Naive thymus-derived CD4-positive, alpha-beta T cell (primary cell): ENCODE results near the gene USP50. TPM values are rescaled to one million over a fixed set of nuclear protein-coding genes. Genes with fewer than 3 reads are reported as not detected.
A peak's percentile ranks its signal among the peaks of the same experiment; 100 is the strongest.

ENCODE experiments used
- ATAC-seq: fragments of 150-1000 bp; cut with Tn5 transposase; 2 replicates; pipeline ENCODE4 v1.10.0; 2021; ENCODE audit warnings: mild to moderate bottlenecking, moderate library complexity
- CTCF ChIA-PET: fragments of 350-600 bp; sonication (Branson Sonifier 250); formaldehyde crosslinking; loops from one replicate; lab custom pipeline; 2021; ENCODE audit warnings: antibody characterized with exemption; lab: Charles Lee
- POLR2A ChIA-PET: fragments of 350-600 bp; sonication (Branson Sonifier 250); formaldehyde crosslinking; loops from one replicate; lab custom pipeline; 2021; ENCODE audit warnings: antibody characterized with exemption, inconsistent platforms; lab: Charles Lee
- DNase-seq, 9 donors: peaks; one replicate each; pipeline versions ENCODE4 v3.0.0 to v3.0.0-alpha.2; 2020 to 2022; ENCODE audit warnings: mixed read lengths in 1 of 9
- H3K27ac ChIP-seq: one replicate; pipeline ENCODE4 v1.7.0; 2013; ENCODE audit warnings: mild to moderate bottlenecking, low read depth, low read length, moderate library complexity
- H3K27me3 ChIP-seq, 2 donors: one replicate each; pipeline ENCODE4 v1.7.0; 2013; ENCODE audit warnings: low read length in 2 of 2, mild to moderate bottlenecking in 2 of 2, moderate library complexity in 2 of 2; ENCODE audit not compliant: control insufficient read depth in 2 of 2, insufficient read depth in 2 of 2
- H3K36me3 ChIP-seq, 3 experiments: 1 replicate in 2 of 3; 2 replicates in 1 of 3; pipeline ENCODE4 v1.7.0; 2013; ENCODE audit warnings: low read length in 3 of 3, mild to moderate bottlenecking in 3 of 3, moderate library complexity in 1 of 3; ENCODE audit not compliant: insufficient read depth in 3 of 3, control insufficient read depth in 2 of 3
- H3K4me1 ChIP-seq, 2 donors: one replicate each; pipeline ENCODE4 v1.7.0; 2013; ENCODE audit warnings: low read length in 2 of 2, mild to moderate bottlenecking in 2 of 2, moderate library complexity in 1 of 2; ENCODE audit not compliant: control insufficient read depth in 2 of 2, insufficient read depth in 2 of 2
- H3K4me3 ChIP-seq: 2 replicates; pipeline ENCODE4 v1.7.0; 2013; ENCODE audit warnings: mild to moderate bottlenecking, low read length
- H3K9me3 ChIP-seq, 3 experiments: 1 replicate in 2 of 3; 2 replicates in 1 of 3; pipeline ENCODE4 v1.7.0; 2013; ENCODE audit warnings: low read length in 3 of 3; ENCODE audit not compliant: control insufficient read depth in 2 of 3
- H3K27ac Mint-ChIP-seq, 9 donors: one replicate each; pipeline ENCODE4 v1.8.0; 2020 to 2022; ENCODE audit warnings: mixed read lengths in 9 of 9, mild to moderate bottlenecking in 8 of 9, moderate library complexity in 5 of 9, inconsistent platforms in 2 of 9
- H3K27me3 Mint-ChIP-seq, 5 donors: one replicate each; pipeline ENCODE4 v1.8.0; 2021 to 2022; ENCODE audit warnings: mixed read lengths in 5 of 5, mild to moderate bottlenecking in 1 of 5
- H3K36me3 Mint-ChIP-seq, 5 donors: one replicate each; pipeline ENCODE4 v1.8.0; 2020 to 2022; ENCODE audit warnings: mixed read lengths in 5 of 5, mild to moderate bottlenecking in 3 of 5, inconsistent platforms in 1 of 5
- H3K4me1 Mint-ChIP-seq, 7 donors: one replicate each; pipeline ENCODE4 v1.8.0; 2020 to 2022; ENCODE audit warnings: mixed read lengths in 7 of 7, mild to moderate bottlenecking in 3 of 7, inconsistent platforms in 1 of 7
- H3K4me3 Mint-ChIP-seq, 10 donors: one replicate each; pipeline ENCODE4 v1.8.0; 2020 to 2022; ENCODE audit warnings: mild to moderate bottlenecking in 10 of 10, mixed read lengths in 10 of 10, moderate library complexity in 6 of 10, inconsistent platforms in 2 of 10
- H3K9me3 Mint-ChIP-seq, 11 donors: one replicate each; pipeline ENCODE4 v1.8.0; 2020 to 2022; ENCODE audit warnings: mixed read lengths in 11 of 11, mild to moderate bottlenecking in 4 of 11, inconsistent platforms in 1 of 11, moderate library complexity in 1 of 11
- intact Hi-C, 2 donors: fragments of 100-400 bp; cut with micrococcal nuclease; formaldehyde crosslinking; loops; one replicate each; pipeline ENCODE4 v1.15.1; 2023
- polyA plus RNA-seq, 2 donors: library from polyadenylated mRNA; unstranded; fragments of 300-500 nt; fragmentation: Illumina TruSeq; gene quantifications; one replicate each; pipeline ENCODE4 v1.2.3, GENCODE V29; 2021
- total RNA-seq, 6 experiments: library from RNA in 5 of 6; stranded (reverse) in 5 of 6; gene quantifications; 1 replicate in 5 of 6; 2 replicates in 1 of 6; pipeline ENCODE4 v1.2.3 and lab custom pipeline; 2021 to 2026

Gene USP50
- total and polyA plus RNA-seq, 7 experiments from 2014 or later, result 0.63 to 0.77 TPM; not detected in 5

DNA sequence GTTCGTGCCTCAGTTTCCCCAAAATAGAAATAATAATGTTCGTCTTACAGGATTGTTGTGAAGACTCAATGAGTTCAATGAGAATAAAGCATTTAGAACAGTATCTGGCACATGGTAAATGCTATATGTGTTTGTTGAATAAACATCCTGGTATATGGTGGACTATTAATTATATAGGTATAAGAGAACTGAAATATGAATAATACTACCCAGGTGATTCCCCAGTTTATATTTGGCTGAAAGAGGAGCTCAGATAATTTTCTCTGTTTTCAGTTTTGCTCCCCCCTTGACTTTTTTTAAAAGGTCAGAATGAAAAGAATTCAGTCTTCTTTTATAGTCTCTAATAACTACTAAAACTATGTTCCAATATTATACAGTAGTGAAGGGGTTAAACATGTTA, 75.4 kb downstream of the USP50 start:
- no peak overlapping the region for H3K27ac ChIP-seq
- no peaks in the 10 kb centered on the region for H3K27me3 ChIP-seq
- H3K36me3 ChIP-seq, result peaks cover 5 to 48% (median 5%) of the 10 kb centered on the region in 3 experiments
- intact Hi-C loops, result no loop called here
- H3K9me3 ChIP-seq, result no peaks in the 10 kb centered on the region
- DNase-seq (no peak), ATAC-seq (no peak)
- no peaks in the 10 kb centered on the region for H3K9me3 Mint-ChIP-seq
- ChIA-PET POLR2A (no interaction called here), CTCF (interaction anchor here (0.5 kb wide), 1 partner anchor 80 kb away, joined by 3 read pairs; no protein-coding TSS in a partner anchor)
- H3K4me1 ChIP-seq, result no peaks in the 10 kb centered on the region
- H3K27ac Mint-ChIP-seq, result no peak overlapping the region
- H3K27me3 Mint-ChIP-seq, result no peaks in the 10 kb centered on the region
- peaks cover 0 to 6% (median 0%) of the 10 kb centered on the region in 7 donors for H3K4me1 Mint-ChIP-seq
- no peak overlapping the region for H3K4me3 Mint-ChIP-seq
- H3K36me3 Mint-ChIP-seq, result peaks cover 6 to 44% (median 27%) of the 10 kb centered on the region in 5 donors
- no peak overlapping the region for H3K4me3 ChIP-seq

DNA sequence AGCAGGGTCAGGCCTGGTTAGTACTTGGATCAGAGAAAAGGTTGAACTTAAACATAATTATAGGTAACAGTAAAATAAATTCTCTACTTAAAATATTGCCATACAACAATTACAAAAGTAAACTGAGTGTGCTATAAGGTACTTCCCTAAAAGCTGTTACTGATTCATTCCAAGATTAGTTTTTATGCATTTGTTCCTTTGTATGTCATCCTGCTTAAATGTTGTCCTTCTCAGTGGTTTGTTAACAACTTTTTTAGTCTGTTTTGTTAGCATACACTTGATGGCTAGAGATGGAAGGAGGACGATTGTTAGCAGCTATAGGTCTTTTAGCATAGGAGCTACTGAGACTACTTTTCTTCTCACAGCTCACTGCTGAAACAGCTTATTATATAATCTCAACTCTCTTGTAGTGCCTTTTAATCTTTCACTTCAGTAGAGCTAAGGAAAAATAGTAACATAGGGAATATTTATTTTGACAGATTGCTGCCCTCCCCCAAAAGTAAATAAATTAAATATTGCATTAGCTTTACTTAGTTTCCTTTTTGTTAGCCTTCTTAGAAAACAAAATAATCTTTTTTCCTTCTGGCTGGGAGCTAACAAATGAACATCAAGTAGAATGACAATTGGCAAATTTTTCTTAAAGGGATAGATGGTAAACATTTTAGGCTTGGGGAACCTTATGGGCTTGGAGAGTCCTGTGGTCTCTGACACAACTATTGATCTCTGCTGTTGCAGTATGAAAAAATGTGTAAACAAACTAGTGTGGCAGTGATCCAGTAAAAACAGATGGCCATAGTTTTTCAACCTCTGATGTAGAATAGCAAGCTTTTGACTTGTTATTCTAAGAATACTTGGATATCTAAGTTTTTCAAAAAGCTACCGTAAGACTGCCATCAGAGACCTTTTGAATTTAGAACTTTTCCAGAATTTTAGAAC, 82.8 kb downstream of the USP50 start:
- CTCF ChIA-PET, result interaction anchor here (1.4 kb wide), 1 partner anchor 19 kb away, joined by 4 read pairs; no protein-coding TSS in a partner anchor
- Mint-ChIP-seq H3K4me3 (no peak overlapping the region), H3K27ac (no peak overlapping the region)

GRCh38 chr15:50458348-50459112, 87.9 kb downstream of the USP50 start:
- Mint-ChIP-seq H3K27ac (peak overlapping the region in 2 of 9 donors; percentile 10 to 30), H3K27me3 (no peaks in the 10 kb centered on the region), H3K4me1 (peaks cover 0 to 13% (median 4%) of the 10 kb centered on the region in 7 donors), H3K36me3 (peaks cover 7 to 47% (median 34%) of the 10 kb centered on the region in 5 donors), H3K9me3 (no peaks in the 10 kb centered on the region), H3K4me3 (no peak overlapping the region)
- Histone ChIP-seq H3K4me3 (no peak overlapping the region), H3K4me1 (no peaks in the 10 kb centered on the region), H3K27me3 (no peaks in the 10 kb centered on the region), H3K9me3 (no peaks in the 10 kb centered on the region), H3K36me3 (peaks cover 0 to 56% (median 10%) of the 10 kb centered on the region in 3 experiments), H3K27ac (no peak overlapping the region)
- ChIA-PET POLR2A (interaction anchor here (1.1 kb wide), 1 partner anchor 13 kb away, joined by 3 read pairs; no protein-coding TSS in a partner anchor), CTCF (no interaction called here)
- DNase-seq (no peak), ATAC-seq (no peak)
- intact Hi-C loops, result no loop called here

More for the DNA sequence above, 82.8 kb downstream of the USP50 start:
- Mint-ChIP-seq H3K4me1 (peaks cover 0 to 14% (median 2%) of the 10 kb centered on the region in 7 donors), H3K36me3 (peaks cover 6 to 43% (median 23%) of the 10 kb centered on the region in 5 donors), H3K9me3 (no peaks in the 10 kb centered on the region), H3K27me3 (no peaks in the 10 kb centered on the region)
- H3K9me3 ChIP-seq, result no peaks in the 10 kb centered on the region
- intact Hi-C loops, result no loop called here
- no peak overlapping the region for H3K27ac ChIP-seq
- H3K4me1 ChIP-seq, result no peaks in the 10 kb centered on the region
- POLR2A ChIA-PET, result interaction anchor here (1.0 kb wide), 1 partner anchor 109 kb away, joined by 3 read pairs; the partner anchor contains the start of gene GABPB1
- H3K4me3 ChIP-seq, result no peak overlapping the region
- H3K27me3 ChIP-seq, result no peaks in the 10 kb centered on the region
- H3K36me3 ChIP-seq, result peaks cover 0 to 59% (median 7%) of the 10 kb centered on the region in 3 experiments
- no peak for ATAC-seq
- no peak for DNase-seq

DNA sequence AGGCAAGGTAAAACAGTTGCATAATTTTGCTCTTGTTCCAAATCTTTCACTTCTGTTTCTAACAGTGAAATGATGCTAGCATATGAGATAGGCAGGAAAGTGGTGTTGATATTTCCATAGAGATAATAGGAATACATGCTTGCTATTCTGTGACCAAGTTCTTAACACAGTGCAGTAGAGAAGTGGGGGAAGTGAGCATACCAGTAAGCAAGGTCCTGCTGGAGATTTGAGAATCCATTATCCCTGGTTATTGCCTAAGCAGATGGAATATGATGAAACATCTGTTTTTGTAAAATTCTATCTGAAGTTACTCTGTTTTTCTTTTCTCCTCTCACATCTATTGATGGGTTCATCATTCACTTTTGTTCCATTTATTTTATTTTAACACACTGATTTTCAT, 93.5 kb downstream of the USP50 start:
- H3K27me3 ChIP-seq, result no peaks in the 10 kb centered on the region
- H3K36me3 ChIP-seq, result peaks cover 4 to 34% (median 10%) of the 10 kb centered on the region in 3 experiments
- ATAC-seq (no peak), DNase-seq (no peak)
- intact Hi-C loops, result no loop called here
- H3K36me3 Mint-ChIP-seq, result peaks cover 7 to 34% (median 26%) of the 10 kb centered on the region in 5 donors
- H3K9me3 ChIP-seq, result no peaks in the 10 kb centered on the region
- no peaks in the 10 kb centered on the region for H3K27me3 Mint-ChIP-seq
- peaks cover 0 to 10% (median 6%) of the 10 kb centered on the region in 7 donors for H3K4me1 Mint-ChIP-seq
- POLR2A ChIA-PET, result no interaction called here
- CTCF ChIA-PET, result no interaction called here
- H3K27ac Mint-ChIP-seq, result peak overlapping the region in 1 of 9 donors; percentile 4
- H3K9me3 Mint-ChIP-seq, result no peaks in the 10 kb centered on the region
- H3K4me1 ChIP-seq, result no peaks in the 10 kb centered on the region
- no peak overlapping the region for H3K4me3 Mint-ChIP-seq
- H3K4me3 ChIP-seq, result no peak overlapping the region
- H3K27ac ChIP-seq, result no peak overlapping the region

Other genes with a start within 250 kb of the USP50 start
- 10 to 100 TPM; 14.7 to 42.7 (median 16.8) TPM for gene GABPB1, start 191.5 kb downstream of the USP50 start, total RNA-seq
- 10 to 100 TPM; 21.6 to 29.6 TPM for gene GABPB1, start 191.5 kb downstream of the USP50 start, polyA plus RNA-seq
- 10 to 100 TPM; 52.8 to 61.8 (median 57.1) TPM for gene USP8, start 122.3 kb downstream of the USP50 start, total RNA-seq
- gene USP8, start 122.3 kb downstream of the USP50 start, polyA plus RNA-seq, result 10 to 100 TPM; 34.7 to 50.7 TPM
- gene TRPM7, start 140.1 kb upstream of the USP50 start, total RNA-seq, result 10 to 100 TPM; 36.1 to 62.3 (median 45.2) TPM
- 10 to 100 TPM; 14.3 to 15.5 TPM for gene TRPM7, start 140.1 kb upstream of the USP50 start, polyA plus RNA-seq
- 100 to 1,000 TPM in 1 of 5 experiments, 10 to 100 TPM in 4; 42.1 to 100 (median 58.1) TPM for gene SPPL2A, start 219.0 kb upstream of the USP50 start, total RNA-seq
- gene SPPL2A, start 219.0 kb upstream of the USP50 start, polyA plus RNA-seq, result 10 to 100 TPM; 40.6 to 43.7 TPM